Measurements from ENCODE around the gene PTPRR. TPM values are rescaled to one million over a fixed set of nuclear protein-coding genes. Genes with fewer than 3 reads are reported as not detected.

Gene PTPRR
- total and polyA plus RNA-seq, 7 donors, result 0.99 to 38.6 (median 4.2) TPM

DNA sequence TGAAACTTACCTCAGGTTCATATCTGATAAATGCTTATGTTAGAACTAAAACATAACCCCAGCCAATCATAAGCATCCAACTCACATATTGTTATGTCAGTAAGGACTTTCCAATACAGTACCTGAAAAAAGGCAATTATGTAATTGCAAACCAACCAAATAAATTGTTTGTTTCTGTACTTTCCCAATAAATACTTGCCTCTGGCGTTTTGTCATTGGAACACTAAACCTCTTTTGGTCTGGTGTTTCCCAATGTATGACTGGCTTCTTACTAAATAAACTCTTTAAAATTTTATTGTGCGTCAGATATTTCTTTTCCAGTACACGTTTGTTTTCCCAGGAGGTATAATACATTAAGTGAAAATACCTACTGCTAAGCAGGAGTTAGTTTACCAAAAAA lies 276.6 kb downstream of the PTPRR start:
- TF ChIP-seq POLR2A (IDR thresholded peaks at IDR 0.05) (no peak), POLR2AphosphoS5 (IDR thresholded peaks at IDR 0.05) (no peak), EP300 (IDR thresholded peaks at IDR 0.05) (no peak)
- TF ChIP-seq, protein P1, sequence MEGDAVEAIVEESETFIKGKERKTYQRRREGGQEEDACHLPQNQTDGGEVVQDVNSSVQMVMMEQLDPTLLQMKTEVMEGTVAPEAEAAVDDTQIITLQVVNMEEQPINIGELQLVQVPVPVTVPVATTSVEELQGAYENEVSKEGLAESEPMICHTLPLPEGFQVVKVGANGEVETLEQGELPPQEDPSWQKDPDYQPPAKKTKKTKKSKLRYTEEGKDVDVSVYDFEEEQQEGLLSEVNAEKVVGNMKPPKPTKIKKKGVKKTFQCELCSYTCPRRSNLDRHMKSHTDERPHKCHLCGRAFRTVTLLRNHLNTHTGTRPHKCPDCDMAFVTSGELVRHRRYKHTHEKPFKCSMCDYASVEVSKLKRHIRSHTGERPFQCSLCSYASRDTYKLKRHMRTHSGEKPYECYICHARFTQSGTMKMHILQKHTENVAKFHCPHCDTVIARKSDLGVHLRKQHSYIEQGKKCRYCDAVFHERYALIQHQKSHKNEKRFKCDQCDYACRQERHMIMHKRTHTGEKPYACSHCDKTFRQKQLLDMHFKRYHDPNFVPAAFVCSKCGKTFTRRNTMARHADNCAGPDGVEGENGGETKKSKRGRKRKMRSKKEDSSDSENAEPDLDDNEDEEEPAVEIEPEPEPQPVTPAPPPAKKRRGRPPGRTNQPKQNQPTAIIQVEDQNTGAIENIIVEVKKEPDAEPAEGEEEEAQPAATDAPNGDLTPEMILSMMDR (IDR thresholded peaks at IDR 0.05), result no peak
- H3K27ac ChIP-seq, result no peak overlapping the region
- no peaks in the 10 kb centered on the region for H3K36me3 ChIP-seq
- no peaks in the 10 kb centered on the region for H3K9me3 ChIP-seq
- intact Hi-C loops (cut with DNase I), result no loop called here
- WGBS, 2 donors, result 61 to 73% methylated on average over 3 of the region's 3 CpGs
- no peaks in the 10 kb centered on the region for H3K27me3 ChIP-seq
- H3K4me3 ChIP-seq, result no peak overlapping the region
- peaks cover 0 to 4% (median 0%) of the 10 kb centered on the region in 4 donors for H3K4me1 ChIP-seq
- DNase-seq, result no peak

DNA sequence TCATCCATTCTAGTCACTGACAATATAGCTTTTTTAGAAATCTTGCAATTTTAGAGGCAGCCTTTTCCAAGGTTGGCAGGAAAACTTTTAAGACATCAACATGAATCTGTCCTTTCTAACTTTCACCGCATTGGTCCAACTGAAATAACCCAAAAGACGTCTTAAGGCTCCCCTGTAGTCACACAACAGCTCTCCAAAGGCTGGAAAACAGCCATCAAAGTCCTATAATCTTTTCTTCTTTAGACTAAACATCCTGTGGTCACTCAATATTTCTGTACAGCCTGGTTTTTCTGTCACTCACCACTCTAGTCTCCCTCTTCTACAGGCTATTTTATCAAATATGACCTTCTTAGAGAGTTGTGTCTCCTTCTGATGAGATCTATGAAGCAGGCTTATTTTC lies 278.8 kb downstream of the PTPRR start:
- Histone ChIP-seq H3K4me1 (peaks cover 0 to 4% (median 0%) of the 10 kb centered on the region in 4 donors), H3K4me3 (no peak overlapping the region), H3K36me3 (no peaks in the 10 kb centered on the region), H3K9me3 (no peaks in the 10 kb centered on the region), H3K27ac (no peak overlapping the region), H3K27me3 (no peaks in the 10 kb centered on the region)
- intact Hi-C loops (cut with DNase I), result no loop called here
- no peak for DNase-seq
- WGBS, 2 donors, result 86 to 89% methylated on average over 2 of the region's 2 CpGs
- TF ChIP-seq, protein P1 (IDR thresholded peaks at IDR 0.05), result no peak
- TF ChIP-seq POLR2AphosphoS5 (IDR thresholded peaks at IDR 0.05) (no peak), EP300 (IDR thresholded peaks at IDR 0.05) (no peak), POLR2A (IDR thresholded peaks at IDR 0.05) (no peak)

DNA sequence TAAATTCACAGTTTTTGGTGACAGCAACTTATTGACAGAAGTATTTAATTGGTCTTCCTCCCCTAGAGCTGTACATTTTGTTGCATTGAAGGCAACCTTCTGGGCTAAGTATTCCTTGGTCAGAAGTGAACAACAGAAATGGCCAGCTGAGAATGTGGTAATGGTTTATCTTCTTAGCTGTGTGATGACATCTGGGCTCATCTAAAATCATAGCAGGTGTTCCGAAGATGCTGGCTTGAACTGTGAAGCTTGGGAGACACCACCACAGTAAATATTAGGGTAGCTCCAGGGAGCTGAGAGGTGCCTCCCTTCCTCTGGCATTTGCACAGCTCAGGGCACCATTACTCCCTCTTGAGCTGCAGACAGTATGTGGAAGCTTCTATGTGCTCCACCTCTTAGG lies 279.6 kb downstream of the PTPRR start:
- no peak overlapping the region for H3K27ac ChIP-seq
- H3K36me3 ChIP-seq, result no peaks in the 10 kb centered on the region
- no peak for DNase-seq
- H3K27me3 ChIP-seq, result no peaks in the 10 kb centered on the region
- no peak for TF ChIP-seq POLR2AphosphoS5 (IDR thresholded peaks at IDR 0.05)
- TF ChIP-seq, protein P1 (IDR thresholded peaks at IDR 0.05), result no peak
- TF ChIP-seq POLR2A (IDR thresholded peaks at IDR 0.05), result no peak
- no peak for TF ChIP-seq EP300 (IDR thresholded peaks at IDR 0.05)
- H3K4me3 ChIP-seq, result no peak overlapping the region
- WGBS, 2 donors, result 89 to 94% methylated on average over 1 of the region's 1 CpG
- intact Hi-C loops (cut with DNase I), result no loop called here
- H3K4me1 ChIP-seq, result peaks cover 0 to 4% (median 0%) of the 10 kb centered on the region in 4 donors
- no peaks in the 10 kb centered on the region for H3K9me3 ChIP-seq

DNA sequence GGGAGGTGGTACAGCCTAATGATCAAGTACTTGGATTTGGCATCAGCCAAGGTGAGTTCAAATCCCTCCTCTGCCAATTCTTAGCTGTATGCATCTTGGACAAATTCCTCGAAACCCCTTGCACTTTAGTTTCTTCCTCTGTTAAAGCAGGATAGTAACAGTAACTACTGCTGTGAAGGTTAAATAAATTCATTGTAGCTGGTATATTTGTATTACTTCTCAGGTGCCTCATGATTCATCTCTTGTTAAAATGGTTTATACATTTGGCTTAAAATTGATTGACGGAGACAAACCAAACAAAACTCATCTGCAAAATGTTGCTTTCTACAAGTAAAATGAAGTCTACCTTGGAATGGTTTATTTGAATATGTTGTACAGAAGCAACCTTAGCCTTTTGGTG lies 281.0 kb downstream of the PTPRR start:
- Histone ChIP-seq H3K27ac (no peak overlapping the region), H3K9me3 (no peaks in the 10 kb centered on the region), H3K4me3 (no peak overlapping the region), H3K27me3 (no peaks in the 10 kb centered on the region), H3K4me1 (no peaks in the 10 kb centered on the region), H3K36me3 (no peaks in the 10 kb centered on the region)
- no peak for DNase-seq
- TF ChIP-seq POLR2AphosphoS5 (IDR thresholded peaks at IDR 0.05), result no peak
- TF ChIP-seq EP300 (IDR thresholded peaks at IDR 0.05), result no peak
- TF ChIP-seq, protein P1 (IDR thresholded peaks at IDR 0.05), result no peak
- no peak for TF ChIP-seq POLR2A (IDR thresholded peaks at IDR 0.05)
- 94 to 96% methylated on average over 2 of the region's 2 CpGs for WGBS, 2 donors
- intact Hi-C loops (cut with DNase I), result no loop called here

DNA sequence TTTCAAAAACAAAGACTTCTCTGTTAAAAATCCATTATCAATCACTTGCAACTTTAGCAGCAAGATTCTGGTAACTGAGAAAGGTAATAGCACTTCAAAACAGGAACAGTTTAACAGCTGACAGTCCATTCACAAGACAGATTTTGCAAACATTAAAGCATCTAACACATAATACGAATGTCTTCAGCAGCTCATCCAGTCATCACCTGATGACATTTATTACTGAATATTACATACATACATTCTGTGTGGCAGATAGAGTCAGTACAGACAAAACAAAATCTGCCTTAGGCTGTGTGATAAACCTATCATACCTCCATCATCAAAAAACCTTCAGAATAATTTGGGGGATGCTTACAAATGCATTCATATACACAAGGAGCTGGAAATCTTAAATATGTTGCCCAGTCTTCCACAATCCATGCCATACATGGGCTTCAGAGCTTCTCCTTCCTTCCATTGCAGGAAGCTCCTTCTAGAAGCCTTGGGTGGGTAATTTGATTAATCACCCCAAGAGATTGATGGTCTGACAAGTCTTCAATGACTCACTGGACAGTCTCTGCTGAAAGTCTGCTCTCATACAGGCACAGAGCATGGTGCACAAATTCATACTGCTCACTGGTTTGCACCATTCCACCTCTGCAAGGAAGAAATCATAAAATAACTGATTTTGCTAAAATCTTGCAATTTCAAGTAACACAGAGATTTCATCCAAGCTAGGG lies 281.7 kb downstream of the PTPRR start:
- H3K36me3 ChIP-seq, result no peaks in the 10 kb centered on the region
- no peak overlapping the region for H3K27ac ChIP-seq
- WGBS, 2 donors, result 80 to 85% methylated on average over 1 of the region's 1 CpG
- TF ChIP-seq, protein P1 (IDR thresholded peaks at IDR 0.05), result no peak
- TF ChIP-seq EP300 (IDR thresholded peaks at IDR 0.05), result no peak
- TF ChIP-seq POLR2AphosphoS5 (IDR thresholded peaks at IDR 0.05), result no peak
- TF ChIP-seq POLR2A (IDR thresholded peaks at IDR 0.05), result no peak
- H3K4me3 ChIP-seq, result no peak overlapping the region
- intact Hi-C loops (cut with DNase I), result no loop called here
- H3K27me3 ChIP-seq, result no peaks in the 10 kb centered on the region
- H3K9me3 ChIP-seq, result no peaks in the 10 kb centered on the region
- DNase-seq, result no peak
- H3K4me1 ChIP-seq, result no peaks in the 10 kb centered on the region
